Adipose tissue (tissue), 3 donors: Measurements from ENCODE around the gene ARHGAP40. TPM values are rescaled to one million over a fixed set of nuclear protein-coding genes. Genes with fewer than 3 reads are reported as not detected.

Source experiments
- H3K27ac ChIP-seq: one replicate; pipeline ENCODE4 v1.5.1; 2013; ENCODE audit warnings: low read depth, low read length
- WGBS, 3 donors: extraction: QIAGEN DNeasy Blood & Tissue Kit; methylation state at CpG; one replicate each; pipeline ENCODE4 v1.1.7; 2013; 5-methylcytosine and 5-hydroxymethylcytosine counted together
- polyA plus RNA-seq, 3 donors: library from polyadenylated mRNA; stranded (reverse); fragments of 200-250 nt; gene quantifications; one replicate each; pipeline ENCODE4 v1.2.3, GENCODE V29; 2013
- donor health status: healthy with polysubstance abuse.
- donor health status: Bipolar disorder and iron deficiency.
- donor health status: healthy.

Gene ARHGAP40
- polyA plus RNA-seq, 3 donors: 0.02 to 0.06 TPM; not detected in 1

DNA sequence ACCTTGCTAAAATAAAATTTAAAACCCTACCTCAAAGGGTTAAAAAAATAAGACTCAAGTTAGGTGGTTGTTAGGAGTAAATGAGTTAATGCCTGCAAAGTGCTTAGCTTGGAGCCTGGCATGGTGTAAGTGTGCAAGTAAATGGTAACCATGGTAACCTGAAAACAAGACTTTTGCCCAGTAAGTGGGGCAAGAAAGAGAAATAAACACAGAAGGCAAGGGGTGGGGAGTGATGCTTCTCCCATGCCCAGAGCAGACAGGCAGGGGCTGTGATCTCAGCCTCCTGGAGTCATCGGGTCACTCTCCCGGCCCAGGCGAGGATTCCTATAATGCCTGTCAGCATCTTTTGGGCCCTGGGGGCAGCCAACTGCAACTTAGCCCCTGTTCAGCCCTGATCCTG, 63.5 kb downstream of the ARHGAP40 start:
- no peak overlapping the region for H3K27ac ChIP-seq
- 31 to 40% (median 40%) methylated on average over 3 of the region's 3 CpGs for WGBS, 3 donors

DNA sequence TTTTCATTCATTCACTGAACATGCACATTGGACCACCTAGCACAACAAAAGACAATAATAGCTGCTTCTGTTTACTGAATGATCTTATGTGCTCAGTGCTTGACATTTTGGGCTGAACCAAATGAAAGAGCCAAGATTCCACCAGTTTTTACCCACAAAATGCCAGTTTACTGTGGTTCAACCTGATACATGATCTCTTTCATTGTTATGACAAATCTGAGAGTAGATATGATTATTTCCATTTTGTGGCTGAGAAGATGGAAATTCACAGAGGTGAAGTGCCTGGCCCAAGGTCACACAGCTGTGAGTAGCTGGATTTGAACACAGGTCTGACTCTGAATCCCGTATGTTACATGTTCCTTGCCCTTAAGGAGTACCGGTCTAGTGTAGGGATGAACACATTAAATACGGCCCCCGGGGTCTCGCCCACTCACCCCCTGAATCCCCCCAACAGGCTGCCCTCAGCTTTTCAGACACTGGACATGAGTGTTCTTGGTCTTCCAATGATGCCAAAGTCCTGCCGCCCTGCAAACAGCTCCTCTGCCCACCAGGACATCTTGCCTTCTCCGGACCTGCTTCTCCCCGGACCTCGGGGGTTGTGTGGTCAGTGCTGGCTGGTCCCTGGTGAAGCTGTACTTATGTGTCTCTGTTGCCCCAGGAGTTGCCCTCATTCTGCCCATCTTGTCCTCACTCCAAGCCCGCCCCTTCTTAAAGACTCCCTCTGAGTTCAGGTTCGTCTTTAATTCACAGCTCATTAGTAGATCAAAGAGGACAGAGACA, 64.1 kb downstream of the ARHGAP40 start:
- no peak overlapping the region for H3K27ac ChIP-seq
- WGBS, 3 donors: 59 to 67% (median 65%) methylated on average over 11 of the region's 11 CpGs

DNA sequence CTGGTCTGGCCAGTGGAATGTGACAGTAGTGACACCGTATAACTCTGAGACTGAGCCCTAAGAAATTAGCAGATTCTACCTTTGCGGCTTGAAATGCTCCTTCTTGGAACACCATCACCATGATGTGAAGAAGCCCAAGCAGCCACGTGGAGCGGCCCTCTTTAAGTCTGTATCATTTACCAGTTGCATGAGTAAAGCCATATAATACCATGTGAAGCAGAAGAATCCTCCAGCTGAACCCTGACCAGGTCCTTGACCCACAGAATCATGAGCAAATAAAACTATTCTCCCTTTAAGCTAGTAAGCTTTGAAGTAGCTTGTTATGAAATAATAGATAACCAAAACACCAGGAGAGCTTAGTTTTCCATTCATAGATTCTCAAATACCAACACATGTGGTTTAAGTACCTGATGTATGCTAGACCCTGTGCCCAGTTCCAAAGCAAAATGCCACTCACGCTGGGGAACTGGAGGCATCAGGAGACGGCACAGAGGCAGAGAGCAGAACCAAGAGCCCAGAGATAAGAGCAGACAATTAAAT, 65.9 kb downstream of the ARHGAP40 start:
- no peak overlapping the region for H3K27ac ChIP-seq
- 65 to 84% (median 77%) methylated on average over 6 of the region's 6 CpGs for WGBS, 3 donors

DNA sequence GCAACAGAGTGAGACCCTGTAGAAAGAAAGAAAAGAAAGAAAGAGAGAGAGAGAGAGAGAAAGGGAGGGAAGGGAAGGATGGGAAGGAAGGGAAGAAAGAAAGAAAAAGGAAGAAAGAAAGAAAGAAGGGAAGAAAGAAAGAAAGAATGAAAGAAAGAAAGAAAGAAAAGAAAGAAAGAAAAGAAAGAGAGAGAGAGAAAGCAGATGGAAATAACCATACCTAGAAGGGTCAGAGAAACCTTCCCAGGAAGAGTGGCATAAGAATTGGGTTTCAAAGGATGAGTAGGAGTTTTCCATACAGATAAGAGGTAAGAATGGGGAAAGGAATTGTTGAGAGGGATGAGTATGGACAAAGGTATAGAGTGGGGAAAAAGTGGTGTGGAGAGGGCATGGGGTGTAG, 68.1 kb downstream of the ARHGAP40 start:
- no peak overlapping the region for H3K27ac ChIP-seq

DNA sequence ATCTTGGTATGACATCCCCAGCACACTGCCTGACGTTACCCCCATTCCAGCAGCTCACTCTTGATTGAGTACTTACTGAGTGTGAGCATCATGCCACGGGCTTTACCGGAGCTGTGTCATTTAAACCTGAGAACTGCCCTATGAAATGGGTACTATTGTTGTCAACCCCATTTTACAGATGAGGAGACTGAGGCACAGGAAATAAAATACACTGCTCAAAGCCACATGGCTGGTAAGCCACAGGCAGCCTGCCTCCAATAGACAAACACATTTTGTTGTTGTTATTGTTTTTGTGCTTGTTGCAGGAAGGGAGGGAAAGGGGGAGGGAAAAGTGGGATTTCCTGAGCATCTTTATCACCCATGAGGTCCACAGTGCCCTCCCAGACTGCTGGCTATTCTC, 69.2 kb downstream of the ARHGAP40 start:
- H3K27ac ChIP-seq: no peak overlapping the region
- 64 to 69% (median 69%) methylated on average over 3 of the region's 3 CpGs for WGBS, 3 donors

DNA sequence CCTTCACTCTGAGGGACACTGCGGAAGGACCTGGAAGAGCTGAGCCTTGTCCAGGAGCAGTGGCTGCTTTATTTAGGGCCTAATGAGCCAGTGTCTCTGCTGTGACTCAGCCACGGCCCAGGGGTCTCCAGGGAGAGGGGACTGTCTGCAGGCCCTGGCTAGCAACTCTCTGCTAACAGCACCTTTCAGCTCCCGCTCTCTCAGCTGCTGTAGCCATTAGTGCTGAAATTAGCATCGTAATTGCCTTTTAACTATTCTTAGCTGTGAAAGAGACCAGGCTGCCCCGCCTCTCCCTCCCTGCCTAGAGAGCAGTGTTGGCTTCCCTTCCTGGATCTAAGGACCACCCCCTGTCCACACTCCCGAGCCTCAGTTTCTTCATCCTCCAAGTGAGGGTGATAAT, 69.6 kb downstream of the ARHGAP40 start:
- 19 to 34% (median 23%) methylated on average over 6 of the region's 6 CpGs for WGBS, 3 donors
- no peak overlapping the region for H3K27ac ChIP-seq

DNA sequence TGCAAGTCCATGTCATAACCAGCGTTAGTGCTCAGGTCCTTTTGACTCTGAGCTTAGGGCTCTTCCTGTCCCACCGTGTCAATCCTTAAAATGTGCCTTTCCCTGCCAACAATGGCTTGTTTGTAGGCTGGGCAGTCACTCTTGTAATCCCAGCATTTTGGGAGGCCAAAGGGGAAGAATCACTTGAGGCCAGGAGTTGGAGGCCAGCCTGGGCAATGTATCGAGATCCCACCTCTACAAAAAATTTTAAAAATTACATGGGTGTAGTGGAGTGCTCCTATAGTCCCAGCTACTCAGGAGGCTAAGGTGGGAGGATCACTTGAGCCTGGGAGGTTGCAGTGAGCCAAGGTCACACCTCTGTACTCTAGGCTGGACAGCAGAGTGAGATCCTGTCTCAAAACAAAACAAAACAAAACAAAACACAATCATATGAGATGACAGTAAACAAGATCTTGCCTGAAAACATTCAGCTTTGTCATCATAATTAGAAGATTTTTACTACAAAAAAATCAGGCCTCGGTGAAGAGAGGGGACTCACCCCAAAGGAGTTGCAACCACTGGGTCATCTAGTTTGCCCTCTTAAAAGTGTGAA, 70.2 kb downstream of the ARHGAP40 start:
- 47 to 57% (median 47%) methylated on average over 4 of the region's 4 CpGs for WGBS, 3 donors
- no peak overlapping the region for H3K27ac ChIP-seq

DNA sequence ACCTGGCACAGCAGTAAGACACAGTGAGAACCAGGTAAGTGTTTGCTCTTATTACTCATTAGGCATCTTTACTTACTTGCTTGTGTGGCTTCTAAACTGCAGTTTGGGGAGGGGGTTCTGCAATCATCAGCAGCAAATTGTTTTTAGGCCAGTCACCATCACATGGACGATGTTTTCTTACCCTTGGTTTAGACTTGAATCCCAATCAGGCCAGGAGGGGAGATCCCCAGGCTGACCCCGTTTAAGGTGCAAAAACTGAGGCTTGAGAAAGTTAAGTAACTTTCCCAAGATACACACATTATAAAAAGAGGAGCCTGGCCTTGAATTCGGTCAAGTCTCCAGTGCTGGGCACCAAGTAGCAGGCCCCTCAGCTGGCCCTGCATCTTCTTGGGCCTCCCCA, 70.9 kb downstream of the ARHGAP40 start:
- 52 to 69% (median 66%) methylated on average over 3 of the region's 3 CpGs for WGBS, 3 donors

DNA sequence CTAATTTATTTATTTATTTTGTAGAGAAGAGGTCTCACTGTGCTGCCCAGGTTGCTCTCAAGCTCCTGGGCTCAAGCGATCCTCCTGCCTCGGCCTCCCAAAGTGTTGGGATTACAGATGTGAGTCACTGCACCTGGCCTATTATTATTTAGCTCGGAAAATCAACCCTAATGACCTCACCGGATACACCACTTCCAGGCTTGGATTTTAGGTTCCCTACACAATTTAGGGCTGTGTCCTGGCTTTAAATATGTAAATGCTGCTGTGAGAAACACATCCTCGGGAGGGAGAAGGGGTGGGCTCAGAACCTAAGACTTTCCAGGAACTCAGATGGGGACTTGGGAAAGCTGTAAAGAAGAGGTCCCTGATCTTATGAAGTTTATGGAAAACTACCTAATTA, 71.7 kb downstream of the ARHGAP40 start:
- no peak overlapping the region for H3K27ac ChIP-seq
- WGBS, 3 donors: 30 to 40% (median 37%) methylated on average over 5 of the region's 5 CpGs

More for the DNA sequence above, 70.9 kb downstream of the ARHGAP40 start:
- no peak overlapping the region for H3K27ac ChIP-seq

DNA sequence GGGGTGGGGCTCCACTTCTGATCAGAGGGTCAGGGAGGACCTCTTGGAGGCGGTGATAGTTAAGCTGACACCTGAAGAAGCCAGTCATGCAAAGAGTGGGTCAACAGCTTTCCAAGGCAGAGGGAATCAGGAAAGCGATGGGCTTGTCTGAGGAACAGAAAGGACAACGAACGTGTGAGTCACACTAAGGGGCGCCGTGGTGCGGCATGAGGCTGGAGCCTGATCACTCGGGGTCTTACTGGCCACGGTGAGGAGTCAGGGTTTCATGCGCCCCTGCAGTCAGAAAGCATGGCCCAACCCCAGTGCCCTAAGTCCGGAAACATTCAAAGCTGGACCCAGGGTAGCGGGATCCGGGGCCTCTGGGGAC, 72.1 kb downstream of the ARHGAP40 start:
- 2 to 4% (median 2%) methylated on average over 13 of the region's 13 CpGs for WGBS, 3 donors
- H3K27ac ChIP-seq: no peak overlapping the region

DNA sequence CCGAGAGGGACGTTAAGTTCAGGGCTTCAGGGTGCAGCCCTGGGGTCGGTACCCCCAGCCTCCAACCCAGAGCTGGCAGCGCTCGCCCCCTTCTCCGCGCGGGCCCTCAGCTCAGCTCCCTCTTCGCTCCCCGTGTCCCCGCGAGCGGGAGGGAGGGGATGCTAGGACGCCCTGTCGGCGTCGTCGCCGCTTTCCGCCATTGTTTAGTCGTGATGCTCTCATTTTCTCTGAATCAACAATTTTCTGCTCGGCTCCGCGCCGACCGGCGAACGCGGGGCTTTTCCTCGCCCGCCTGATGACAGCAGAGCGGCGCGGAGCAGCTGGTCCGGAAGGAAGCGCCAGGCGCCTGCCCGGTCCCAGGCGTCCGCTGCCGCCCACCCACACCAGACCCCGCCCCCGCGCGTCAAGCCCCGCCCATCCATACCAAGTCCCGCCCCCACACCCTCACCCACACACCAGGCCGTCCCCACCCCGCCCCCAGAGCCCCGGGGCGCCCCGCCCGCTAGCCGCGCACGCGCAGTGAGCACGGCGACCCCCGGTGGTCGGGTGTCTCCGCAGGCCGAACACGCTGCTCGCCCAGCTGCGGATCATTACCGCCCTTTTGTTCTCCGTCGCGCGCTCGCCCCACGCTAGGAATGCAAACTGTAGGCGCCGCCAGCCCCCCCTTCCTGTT, 72.6 kb downstream of the ARHGAP40 start:
- 1 to 4% (median 2%) methylated on average over 55 to 75 of the region's 75 CpGs for WGBS, 3 donors
- H3K27ac ChIP-seq: no peak overlapping the region

DNA sequence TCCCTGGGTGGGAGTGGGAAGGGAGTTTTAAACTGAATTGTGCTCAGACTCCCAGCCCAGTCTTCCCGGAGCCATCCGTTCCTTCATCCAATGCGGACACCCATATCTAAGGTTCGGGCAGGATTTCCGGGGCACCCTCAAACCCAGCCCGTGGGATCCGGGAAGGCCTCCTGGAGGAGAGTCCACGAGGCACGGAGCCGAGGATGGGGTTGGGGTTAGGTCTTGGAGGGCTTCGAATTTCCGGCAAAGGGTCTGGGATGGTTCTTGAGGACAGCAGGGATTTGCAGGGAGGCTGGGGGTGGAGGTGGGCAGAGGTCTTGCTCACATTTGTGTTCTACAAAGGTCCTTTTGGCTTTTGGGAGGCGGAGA, 73.1 kb downstream of the ARHGAP40 start:
- H3K27ac ChIP-seq: no peak overlapping the region
- WGBS, 3 donors: 21 to 31% (median 27%) methylated on average over 13 of the region's 13 CpGs

DNA sequence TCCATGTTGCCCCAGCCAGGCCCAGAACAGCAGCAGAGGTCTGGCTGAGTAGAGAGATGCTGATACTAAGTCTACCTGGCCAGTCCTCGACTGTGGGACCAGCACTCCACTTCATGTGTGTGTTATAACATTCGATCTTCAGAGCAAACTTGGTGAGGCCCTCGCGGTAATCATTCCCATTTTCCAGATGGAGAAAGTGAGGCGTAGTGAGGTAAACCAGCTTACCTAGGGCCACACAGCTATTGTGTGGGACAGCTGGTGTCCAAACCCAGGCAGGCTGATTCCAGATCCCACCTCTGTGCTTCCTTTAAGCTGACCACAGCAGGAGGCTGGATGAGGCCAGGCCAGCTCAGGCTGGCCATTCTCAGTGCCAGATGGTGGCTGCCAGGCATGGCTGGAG, 75.0 kb downstream of the ARHGAP40 start:
- no peak overlapping the region for H3K27ac ChIP-seq
- 69 to 92% (median 82%) methylated on average over 5 of the region's 5 CpGs for WGBS, 3 donors

DNA sequence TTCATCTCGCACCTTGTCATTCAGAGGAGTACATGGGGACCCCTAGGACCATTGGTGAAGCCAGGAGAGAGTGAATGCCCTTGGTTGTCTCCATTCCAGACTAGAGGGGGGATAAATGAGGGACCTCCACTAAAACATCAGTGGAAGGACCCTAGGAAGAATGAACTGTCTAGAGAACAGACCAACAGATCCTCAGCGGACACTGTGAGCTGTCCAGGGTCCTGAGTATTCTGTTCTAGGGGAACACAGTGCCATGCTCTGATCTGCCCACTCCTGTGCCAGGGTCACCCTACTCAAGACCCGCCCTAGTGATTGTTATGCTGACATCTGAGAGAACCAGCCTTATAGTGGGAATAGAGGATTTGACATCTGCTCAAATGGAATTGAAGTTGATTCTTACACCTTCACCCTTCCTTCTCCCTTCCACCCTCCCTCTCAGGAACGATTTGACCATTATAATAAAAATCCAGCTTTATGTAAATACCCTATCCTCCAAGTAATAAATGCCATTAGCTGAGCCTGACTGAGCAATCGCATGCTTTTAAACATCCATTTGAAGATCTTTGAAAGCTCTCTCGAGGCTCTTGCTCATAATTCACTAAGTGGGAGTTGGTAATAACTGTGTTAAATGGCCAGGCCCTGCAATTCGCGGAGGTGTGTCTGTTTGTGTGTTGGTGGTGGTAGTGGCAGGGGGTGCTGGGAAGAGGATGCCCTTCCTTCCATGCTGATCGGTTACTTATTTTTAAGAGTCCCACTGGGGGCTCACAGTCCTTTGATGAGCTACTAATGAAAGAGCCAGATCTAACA, 79.1 kb downstream of the ARHGAP40 start:
- 33 to 46% (median 41%) methylated on average over 9 of the region's 9 CpGs for WGBS, 3 donors
- no peak overlapping the region for H3K27ac ChIP-seq

DNA sequence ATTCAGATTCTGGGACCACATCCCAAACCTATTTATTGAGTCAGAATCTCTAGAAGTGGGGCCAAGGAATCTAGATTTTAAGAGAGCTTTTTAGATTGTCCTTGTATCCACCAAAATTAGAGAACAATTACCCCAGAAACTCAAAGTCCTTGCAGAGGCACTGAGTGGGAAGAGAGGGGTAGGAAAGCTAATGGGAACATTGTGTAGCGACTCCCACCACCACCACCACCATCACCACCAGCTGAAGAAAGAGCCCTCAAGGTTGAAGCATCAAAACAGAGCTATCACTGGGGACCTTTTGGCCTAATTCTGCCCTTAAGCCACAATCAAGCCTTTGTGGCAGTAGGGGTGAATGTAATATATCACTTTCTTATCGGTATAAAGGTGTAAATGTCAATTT, 83.7 kb downstream of the ARHGAP40 start:
- H3K27ac ChIP-seq: no peak overlapping the region
- WGBS, 3 donors: 42 to 62% (median 55%) methylated on average over 2 of the region's 2 CpGs

DNA sequence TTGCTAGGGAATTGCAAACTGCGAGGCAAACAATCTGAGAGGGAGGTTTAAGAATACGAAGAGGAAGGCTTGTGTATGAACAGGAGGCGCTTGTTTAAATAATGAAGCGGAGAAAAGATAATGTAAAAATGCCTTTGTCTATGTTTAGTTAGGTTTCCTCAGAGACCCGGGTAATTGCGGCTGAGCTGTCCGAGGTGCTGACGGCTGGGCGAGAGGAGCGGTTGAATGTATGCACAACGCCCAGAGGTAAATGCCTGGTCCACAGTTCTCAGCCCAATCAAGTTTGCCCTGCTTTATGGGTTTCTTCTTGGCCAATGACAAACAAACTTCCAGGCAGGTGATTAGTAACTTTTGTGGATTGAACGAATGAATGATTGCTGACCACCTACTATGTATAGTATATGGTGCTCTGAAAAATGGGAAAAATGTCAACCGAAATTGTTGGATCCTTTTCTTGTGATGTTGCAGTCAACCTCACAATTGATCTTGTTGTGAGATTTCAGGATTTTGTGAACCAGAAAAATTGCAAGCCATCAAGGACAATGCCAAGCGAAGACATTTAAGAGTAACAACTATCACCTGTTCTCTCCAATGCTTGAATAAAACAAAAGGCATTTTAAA, 84.4 kb downstream of the ARHGAP40 start:
- 11 to 12% (median 11%) methylated on average over 14 of the region's 14 CpGs for WGBS, 3 donors
- no peak overlapping the region for H3K27ac ChIP-seq

DNA sequence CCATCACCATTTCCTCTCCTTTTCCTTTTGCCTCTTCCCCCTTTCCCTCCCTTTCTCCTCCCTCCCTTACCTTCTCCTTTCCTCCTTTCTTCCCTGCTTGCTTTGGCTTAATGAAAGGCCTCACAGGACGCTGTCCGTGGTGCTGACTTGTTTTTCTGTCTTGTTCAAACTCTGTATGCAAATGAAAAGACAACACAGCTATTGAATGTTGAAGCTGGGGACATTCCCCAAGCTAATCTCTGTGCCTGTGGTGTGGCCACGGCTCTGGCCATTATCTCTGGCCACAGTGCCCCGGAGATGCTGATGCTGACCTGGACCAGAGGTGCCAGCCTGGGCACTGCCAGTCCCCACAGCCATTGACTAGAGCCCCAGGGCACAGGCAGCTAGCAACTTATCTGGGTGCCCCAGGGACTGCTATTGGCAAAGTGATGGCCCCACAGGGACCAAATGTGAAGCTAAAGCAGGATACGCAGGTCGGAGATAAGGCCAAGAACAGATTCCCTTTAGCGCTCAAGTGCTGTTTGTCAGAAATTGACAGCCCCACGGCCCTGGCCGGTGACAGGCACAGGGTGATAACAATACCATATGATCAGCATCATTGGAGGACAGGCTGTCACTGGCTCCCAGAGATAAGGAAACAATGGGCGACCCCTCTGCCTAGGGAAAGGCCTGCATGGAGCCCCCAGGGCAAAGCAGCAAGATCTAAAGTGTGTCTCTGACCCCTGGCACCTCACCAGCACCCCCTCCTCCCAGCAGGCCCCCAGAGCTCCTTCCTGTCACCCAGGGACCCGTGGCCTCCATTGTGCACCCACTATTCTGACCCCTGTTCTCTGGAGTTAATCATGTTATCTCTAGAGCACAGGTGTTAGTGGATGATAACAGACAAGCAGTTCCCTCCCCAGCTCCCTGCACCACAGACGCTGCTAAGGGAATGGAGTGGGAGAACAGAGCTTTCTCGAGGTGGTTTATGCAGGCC, 91.1 kb downstream of the ARHGAP40 start:
- 20 to 24% (median 22%) methylated on average over 13 of the region's 13 CpGs for WGBS, 3 donors
- H3K27ac ChIP-seq: no peak overlapping the region
